Choroid plexus epithelial cell (primary cell): Measurements from ENCODE around the gene CD151.

Experiments
- DNase-seq: peaks from one replicate; pipeline ENCODE4 v3.0.0-alpha.2; 2010; ENCODE audit warnings: low read depth
- H3K4me3 ChIP-seq: 2 replicates; pipeline ENCODE4 v1.5.1; 2011; ENCODE audit warnings: low read depth, mild to moderate bottlenecking, control low read depth, low read length, moderate library complexity
- TF ChIP-seq, protein P1 (sequence below): conservative IDR thresholded peaks from 2 replicates; pipeline ENCODE4 v1.5.1; 2011; ENCODE audit warnings: low read depth, mild to moderate bottlenecking, control low read depth, inconsistent platforms, low read length, moderate library complexity

Gene CD151

DNA sequence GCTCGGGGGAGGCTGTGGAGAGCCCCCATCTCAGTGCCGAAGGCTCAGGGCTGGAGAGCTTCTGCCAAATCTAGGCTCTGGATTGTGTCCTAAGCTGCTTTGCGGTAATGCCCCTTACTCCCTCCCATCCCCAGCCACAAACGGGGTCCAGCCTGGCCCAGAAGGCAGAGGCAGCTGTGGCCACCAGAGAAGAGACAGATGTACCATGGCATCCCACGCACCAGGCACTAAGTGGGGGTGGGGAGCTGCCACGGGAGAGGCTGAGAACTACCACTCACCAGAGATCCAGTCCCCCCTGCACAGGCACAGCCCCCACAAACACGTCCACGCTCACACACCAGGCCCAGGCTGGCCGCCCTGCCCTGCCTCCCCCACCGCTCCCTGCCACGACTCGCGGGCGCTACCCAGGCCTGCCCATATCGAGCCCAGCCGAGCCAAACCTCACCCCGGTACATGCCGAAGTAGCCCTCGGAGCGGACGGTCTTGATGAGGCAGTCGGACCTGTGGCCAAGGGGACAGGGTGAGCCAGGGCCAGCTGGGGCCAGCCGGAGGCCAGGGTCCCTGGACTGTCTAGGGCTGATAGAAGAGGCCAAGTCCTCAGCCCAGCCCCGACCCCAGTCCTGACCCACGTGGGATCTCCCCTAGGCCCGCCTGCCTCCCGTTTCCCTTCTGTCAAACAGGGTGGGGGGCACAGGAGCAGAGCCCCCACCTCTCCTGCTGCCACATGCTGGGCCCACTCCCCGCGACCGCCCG lies 38.6 kb upstream of the CD151 start:
- TF ChIP-seq, protein P1, sequence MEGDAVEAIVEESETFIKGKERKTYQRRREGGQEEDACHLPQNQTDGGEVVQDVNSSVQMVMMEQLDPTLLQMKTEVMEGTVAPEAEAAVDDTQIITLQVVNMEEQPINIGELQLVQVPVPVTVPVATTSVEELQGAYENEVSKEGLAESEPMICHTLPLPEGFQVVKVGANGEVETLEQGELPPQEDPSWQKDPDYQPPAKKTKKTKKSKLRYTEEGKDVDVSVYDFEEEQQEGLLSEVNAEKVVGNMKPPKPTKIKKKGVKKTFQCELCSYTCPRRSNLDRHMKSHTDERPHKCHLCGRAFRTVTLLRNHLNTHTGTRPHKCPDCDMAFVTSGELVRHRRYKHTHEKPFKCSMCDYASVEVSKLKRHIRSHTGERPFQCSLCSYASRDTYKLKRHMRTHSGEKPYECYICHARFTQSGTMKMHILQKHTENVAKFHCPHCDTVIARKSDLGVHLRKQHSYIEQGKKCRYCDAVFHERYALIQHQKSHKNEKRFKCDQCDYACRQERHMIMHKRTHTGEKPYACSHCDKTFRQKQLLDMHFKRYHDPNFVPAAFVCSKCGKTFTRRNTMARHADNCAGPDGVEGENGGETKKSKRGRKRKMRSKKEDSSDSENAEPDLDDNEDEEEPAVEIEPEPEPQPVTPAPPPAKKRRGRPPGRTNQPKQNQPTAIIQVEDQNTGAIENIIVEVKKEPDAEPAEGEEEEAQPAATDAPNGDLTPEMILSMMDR = no peak
- H3K4me3 ChIP-seq = no peak overlapping the region
- DNase-seq = no peak

DNA sequence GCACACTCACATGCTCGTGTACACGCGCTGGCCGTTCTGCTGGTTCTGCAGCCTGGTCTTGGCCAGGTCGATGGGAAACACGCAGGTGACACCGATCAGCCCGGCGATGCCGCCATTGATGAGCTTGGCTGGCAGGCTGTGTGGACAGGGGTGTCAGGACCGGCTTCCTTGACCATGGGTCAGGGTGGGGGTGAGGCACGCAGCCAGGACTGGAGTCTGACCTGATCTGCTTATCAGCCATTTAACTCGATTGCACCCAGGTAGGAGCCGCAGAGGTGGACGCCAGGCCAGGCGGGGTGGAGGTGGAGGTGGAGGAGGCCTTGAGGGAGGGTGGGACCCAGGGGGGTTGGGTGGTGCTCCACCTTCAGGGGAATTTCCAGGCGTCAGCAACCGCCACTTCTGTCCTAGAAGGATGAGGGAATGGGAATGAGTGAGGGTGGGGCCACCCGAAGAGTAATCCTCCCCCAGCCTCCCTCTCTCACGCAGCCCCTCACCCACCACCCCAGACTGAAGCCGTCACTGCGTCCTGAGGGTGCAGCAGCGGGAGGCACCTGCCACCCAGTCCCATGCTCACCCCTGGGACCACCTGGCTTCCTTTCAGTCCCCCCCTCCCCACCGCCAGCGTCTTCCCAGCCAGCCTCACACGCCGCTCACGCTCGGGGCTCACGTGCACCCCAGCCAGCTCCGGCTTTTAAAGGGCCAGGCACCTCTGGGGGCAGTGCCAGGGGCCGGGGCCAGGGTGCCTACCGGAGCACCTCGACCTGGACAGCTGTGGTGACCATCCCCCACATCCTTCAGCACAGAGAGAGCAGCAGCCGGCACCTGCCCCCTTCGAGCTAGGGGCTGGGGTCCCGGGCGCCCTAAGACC lies 37.8 kb upstream of the CD151 start:
- DNase-seq = no peak
- TF ChIP-seq, protein P1 = no peak
- peak overlapping the region; percentile 79 for H3K4me3 ChIP-seq

DNA sequence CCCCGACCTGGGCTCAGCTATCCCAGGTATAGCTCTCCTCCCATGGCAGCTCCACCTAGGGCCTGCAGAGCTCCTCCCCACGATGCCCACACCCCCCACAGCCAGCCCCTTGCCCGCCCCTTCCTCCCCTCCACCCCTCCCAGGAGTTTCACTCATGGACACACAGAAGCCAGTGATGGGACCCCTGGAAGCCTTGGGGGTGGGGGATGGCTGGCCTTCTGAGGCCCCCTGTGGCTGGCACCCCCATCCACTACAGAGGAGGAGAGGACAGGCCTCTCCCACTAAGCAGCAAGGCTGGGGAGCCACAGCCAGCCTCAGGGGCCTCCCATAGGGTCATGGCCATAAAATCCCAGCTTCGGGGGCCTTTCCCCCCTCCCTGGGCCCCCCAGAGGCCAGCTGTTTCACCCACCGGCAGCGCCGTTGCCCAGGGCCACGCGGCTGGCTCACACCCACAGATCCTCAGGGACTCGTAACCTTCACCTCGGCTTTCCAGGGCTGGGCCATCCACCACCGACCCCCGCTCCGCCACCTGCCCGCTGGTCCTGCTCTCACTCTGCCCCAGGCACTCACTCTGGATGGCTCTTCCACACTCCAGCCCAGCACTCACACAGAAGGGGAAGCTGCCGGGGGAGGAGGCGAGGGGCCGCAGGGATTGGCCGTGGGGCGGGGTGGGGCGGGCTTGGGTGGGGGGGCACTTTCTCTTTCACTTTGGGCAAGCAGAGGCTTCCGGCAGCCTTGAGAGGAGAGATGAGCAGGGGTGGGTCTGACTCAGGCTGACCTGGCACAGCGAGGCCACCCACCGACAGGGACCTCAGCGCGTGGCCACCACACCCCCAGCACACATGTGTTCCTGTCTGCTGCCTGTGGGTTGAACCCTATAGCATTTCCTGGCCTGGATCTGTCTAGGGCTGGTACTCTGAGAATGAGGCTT lies 36.9 kb upstream of the CD151 start:
- TF ChIP-seq, protein P1 = no peak
- DNase-seq = peak; percentile 87
- peak overlapping the region; percentile 79 for H3K4me3 ChIP-seq

DNA sequence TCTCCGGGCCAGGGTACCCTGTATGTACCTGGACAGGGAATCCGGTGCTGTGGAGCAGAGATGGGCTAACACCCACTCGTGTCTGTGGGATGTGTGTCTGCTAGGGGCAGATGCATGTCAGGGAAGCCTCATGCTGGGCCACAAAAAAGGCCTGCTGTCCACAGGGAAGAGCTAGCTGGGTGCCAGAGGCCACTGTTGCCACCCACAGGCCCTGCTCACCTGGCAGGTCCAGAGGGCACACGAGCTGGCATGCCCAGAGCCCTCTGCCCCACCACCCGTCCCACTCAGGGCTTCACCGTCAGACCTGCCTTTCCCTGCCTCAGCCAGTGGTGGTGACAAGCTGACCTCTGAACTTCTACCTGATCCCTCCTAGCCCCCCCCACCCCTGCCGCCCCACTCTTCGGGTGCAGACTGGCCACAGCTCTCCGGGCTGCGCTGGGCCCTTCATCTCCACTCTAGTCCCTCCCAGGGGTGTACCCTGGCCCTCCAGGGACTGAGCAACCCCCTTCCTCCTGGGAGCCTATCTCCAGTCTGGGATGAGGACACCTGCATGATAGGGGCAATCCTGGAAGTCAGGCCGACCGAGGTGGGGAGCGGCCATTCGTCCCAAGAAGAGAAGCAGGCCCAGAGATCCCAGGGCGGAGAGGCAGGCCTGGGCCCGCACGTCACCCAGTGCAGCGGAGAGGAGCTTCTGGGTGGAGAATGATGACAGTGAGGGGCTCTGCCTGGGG lies 36.0 kb upstream of the CD151 start:
- TF ChIP-seq, protein P1 = no peak
- no peak for DNase-seq
- H3K4me3 ChIP-seq = peak overlapping the region; percentile 79

DNA sequence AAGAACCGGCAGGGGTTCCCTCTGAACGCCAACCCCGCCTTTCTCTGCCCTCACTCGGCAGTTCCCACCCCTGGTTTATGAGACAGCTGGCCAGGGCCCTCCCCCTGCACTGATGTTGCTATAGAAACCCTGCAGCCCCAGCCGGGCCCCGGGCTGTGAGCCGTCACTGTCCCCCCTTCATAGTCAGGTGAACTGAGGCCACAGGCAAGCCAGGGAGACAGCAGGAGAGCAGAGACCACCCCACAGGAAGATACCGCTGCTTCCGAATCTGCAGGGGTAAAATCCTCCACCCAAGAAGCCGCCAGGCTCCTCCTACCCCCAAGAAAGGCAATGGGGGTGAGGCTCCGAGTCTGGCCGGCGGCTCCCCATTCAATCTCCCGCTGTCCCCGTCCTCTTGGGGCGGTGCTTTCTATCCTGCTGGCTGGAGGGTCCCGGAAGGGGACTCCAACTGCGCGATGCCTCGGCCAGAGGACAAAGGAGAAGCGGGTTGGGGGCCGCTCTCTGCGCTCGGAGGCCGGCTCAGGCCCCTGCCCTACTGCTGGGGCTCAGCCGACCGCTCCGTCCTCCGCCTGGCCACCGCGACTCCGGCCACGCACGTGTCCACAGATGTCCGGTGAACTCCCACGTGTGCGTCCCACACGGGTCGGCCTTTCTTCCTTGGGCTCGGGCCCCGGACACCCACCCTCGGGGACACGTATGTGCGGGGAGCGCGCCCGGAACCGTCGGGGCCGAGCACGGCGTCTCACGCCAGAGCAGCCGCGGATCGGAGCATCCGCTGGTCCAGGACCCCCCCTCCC lies 35.3 kb upstream of the CD151 start:
- TF ChIP-seq, protein P1 = no peak
- peak; percentile 95 for DNase-seq
- peak overlapping the region; percentile 79 for H3K4me3 ChIP-seq
